Activated T-cell treated with anti-CD3 and anti-CD28 coated beads, Interleukin-2, amount 50 U/mL, for 72 hours (primary cell): Measurements from ENCODE around the gene NEK6. TPM values are rescaled to one million over a fixed set of nuclear protein-coding genes. Genes with fewer than 3 reads are reported as not detected.

Source experiments
- ATAC-seq, 2 donors: fragments of 150-1000 bp; cut with Tn5 transposase; replicated peaks in 1 of 2; 2 replicates each; pipeline ENCODE4 v1.10.0; 2021; ENCODE audit warnings: moderate library complexity in 2 of 2, mild to moderate bottlenecking in 1 of 2
- DNase-seq, 2 donors: peaks; one replicate each; pipeline ENCODE4 v3.0.0; 2021 to 2022; ENCODE audit warnings: mixed read lengths in 1 of 2
- H3K27ac Mint-ChIP-seq: one replicate; pipeline ENCODE4 v1.8.0; 2022; ENCODE audit warnings: mild to moderate bottlenecking, moderate library complexity, mixed read lengths
- H3K27me3 Mint-ChIP-seq: one replicate; pipeline ENCODE4 v1.8.0; 2022; ENCODE audit warnings: low read depth, mixed read lengths
- H3K36me3 Mint-ChIP-seq, 2 donors: one replicate each; pipeline ENCODE4 v1.8.0; 2022; ENCODE audit warnings: mixed read lengths in 2 of 2, mild to moderate bottlenecking in 1 of 2; ENCODE audit not compliant: insufficient read depth in 2 of 2
- H3K4me1 Mint-ChIP-seq: one replicate; pipeline ENCODE4 v1.8.0; 2022; ENCODE audit warnings: low read depth, mixed read lengths
- H3K4me3 Mint-ChIP-seq, 2 donors: one replicate each; pipeline ENCODE4 v1.8.0; 2022; ENCODE audit warnings: mild to moderate bottlenecking in 2 of 2, mixed read lengths in 2 of 2, moderate library complexity in 2 of 2
- H3K9me3 Mint-ChIP-seq, 2 donors: one replicate each; pipeline ENCODE4 v1.8.0; 2022; ENCODE audit warnings: mixed read lengths in 2 of 2
- total RNA-seq, 2 donors: library from RNA; stranded (reverse); gene quantifications; one replicate each; pipeline ENCODE4 v1.2.3, GENCODE V29; 2022

NEK6 gene
- total RNA-seq, 2 donors from 2014 or later: 8.1 to 8.5 TPM

GRCh38 chr9:124346347-124347163 is 88.8 kb downstream of the NEK6 start:
- H3K9me3 Mint-ChIP-seq: no peaks in the 10 kb centered on the region
- no peak overlapping the region for H3K4me3 Mint-ChIP-seq
- no peak overlapping the region for H3K27ac Mint-ChIP-seq

GRCh38 chr9:124347206-124347967 is 89.6 kb downstream of the NEK6 start:
- no peaks in the 10 kb centered on the region for H3K4me1 Mint-ChIP-seq
- no peaks in the 10 kb centered on the region for H3K27me3 Mint-ChIP-seq
- peaks cover 0 to 2% of the 10 kb centered on the region in 2 donors for H3K36me3 Mint-ChIP-seq
- no peak for DNase-seq
- no peak overlapping the region for H3K27ac Mint-ChIP-seq
- no peaks in the 10 kb centered on the region for H3K9me3 Mint-ChIP-seq
- no peak for ATAC-seq
- no peak overlapping the region for H3K4me3 Mint-ChIP-seq

More at GRCh38 chr9:124346347-124347163, 88.8 kb downstream of the NEK6 start:
- H3K36me3 Mint-ChIP-seq: peaks cover 0 to 2% of the 10 kb centered on the region in 2 donors
- no peak for DNase-seq
- no peak for ATAC-seq
- H3K27me3 Mint-ChIP-seq: no peaks in the 10 kb centered on the region
- no peaks in the 10 kb centered on the region for H3K4me1 Mint-ChIP-seq

- ATAC-seq (no peak), DNase-seq (no peak)
- no peaks in the 10 kb centered on the region for H3K27me3 Mint-ChIP-seq
- peaks cover 0 to 6% of the 10 kb centered on the region in 2 donors for H3K36me3 Mint-ChIP-seq
- no peaks in the 10 kb centered on the region for H3K4me1 Mint-ChIP-seq
- H3K27ac Mint-ChIP-seq: no peak overlapping the region
- no peak overlapping the region for H3K4me3 Mint-ChIP-seq
- no peaks in the 10 kb centered on the region for H3K9me3 Mint-ChIP-seq
Observed at GRCh38 chr9:124347968-124348358, 90.2 kb downstream of the NEK6 start.

GRCh38 chr9:124348363-124348762 is 90.6 kb downstream of the NEK6 start:
- Mint-ChIP-seq H3K36me3 (peaks cover 0 to 6% of the 10 kb centered on the region in 2 donors), H3K4me3 (no peak overlapping the region), H3K27me3 (no peaks in the 10 kb centered on the region), H3K9me3 (no peaks in the 10 kb centered on the region), H3K4me1 (no peaks in the 10 kb centered on the region), H3K27ac (no peak overlapping the region)
- ATAC-seq: no peak
- no peak for DNase-seq

GRCh38 chr9:124348831-124349230 is 91.1 kb downstream of the NEK6 start:
- ATAC-seq (no peak), DNase-seq (no peak)
- Mint-ChIP-seq H3K36me3 (peaks cover 0 to 6% of the 10 kb centered on the region in 2 donors), H3K27ac (no peak overlapping the region), H3K4me3 (no peak overlapping the region), H3K4me1 (no peaks in the 10 kb centered on the region), H3K9me3 (no peaks in the 10 kb centered on the region), H3K27me3 (no peaks in the 10 kb centered on the region)

- H3K4me3 Mint-ChIP-seq: no peak overlapping the region
- peaks cover 0 to 6% of the 10 kb centered on the region in 2 donors for H3K36me3 Mint-ChIP-seq
- no peaks in the 10 kb centered on the region for H3K9me3 Mint-ChIP-seq
- H3K4me1 Mint-ChIP-seq: no peaks in the 10 kb centered on the region
- ATAC-seq (no peak), DNase-seq (no peak)
- no peak overlapping the region for H3K27ac Mint-ChIP-seq
- no peaks in the 10 kb centered on the region for H3K27me3 Mint-ChIP-seq
Observed at GRCh38 chr9:124349267-124349666, 91.5 kb downstream of the NEK6 start.

- Mint-ChIP-seq H3K36me3 (peaks cover 0 to 6% of the 10 kb centered on the region in 2 donors), H3K27ac (no peak overlapping the region), H3K4me3 (no peak overlapping the region), H3K27me3 (no peaks in the 10 kb centered on the region), H3K4me1 (no peaks in the 10 kb centered on the region), H3K9me3 (no peaks in the 10 kb centered on the region)
- DNase-seq: no peak
- ATAC-seq: no peak
Observed at GRCh38 chr9:124349675-124350493, 92.1 kb downstream of the NEK6 start.

GRCh38 chr9:124350494-124351263 is 92.9 kb downstream of the NEK6 start:
- Mint-ChIP-seq H3K36me3 (peaks cover 0 to 6% of the 10 kb centered on the region in 2 donors), H3K4me1 (no peaks in the 10 kb centered on the region), H3K27me3 (no peaks in the 10 kb centered on the region), H3K4me3 (no peak overlapping the region), H3K27ac (no peak overlapping the region), H3K9me3 (no peaks in the 10 kb centered on the region)
- DNase-seq: no peak
- no peak for ATAC-seq

GRCh38 chr9:124351672-124352468 is 94.1 kb downstream of the NEK6 start:
- H3K27me3 Mint-ChIP-seq: no peaks in the 10 kb centered on the region
- no peak overlapping the region for H3K27ac Mint-ChIP-seq
- DNase-seq (no peak), ATAC-seq (no peak)
- H3K36me3 Mint-ChIP-seq: peaks cover 0 to 6% of the 10 kb centered on the region in 2 donors
- no peak overlapping the region for H3K4me3 Mint-ChIP-seq
- no peaks in the 10 kb centered on the region for H3K9me3 Mint-ChIP-seq
- H3K4me1 Mint-ChIP-seq: no peaks in the 10 kb centered on the region

- no peak for ATAC-seq
- no peak for DNase-seq
- Mint-ChIP-seq H3K9me3 (no peaks in the 10 kb centered on the region), H3K36me3 (peaks cover 0 to 6% of the 10 kb centered on the region in 2 donors), H3K4me1 (peaks cover 5% of the 10 kb centered on the region), H3K27ac (no peak overlapping the region), H3K4me3 (no peak overlapping the region), H3K27me3 (no peaks in the 10 kb centered on the region)
Observed at GRCh38 chr9:124352616-124353015, 94.9 kb downstream of the NEK6 start.

GRCh38 chr9:124353166-124353768 is 95.5 kb downstream of the NEK6 start:
- ATAC-seq: no peak
- H3K27ac Mint-ChIP-seq: no peak overlapping the region
- H3K9me3 Mint-ChIP-seq: no peaks in the 10 kb centered on the region
- H3K36me3 Mint-ChIP-seq: peaks cover 0 to 6% of the 10 kb centered on the region in 2 donors
- no peaks in the 10 kb centered on the region for H3K27me3 Mint-ChIP-seq
- H3K4me1 Mint-ChIP-seq: peaks cover 9% of the 10 kb centered on the region
- no peak overlapping the region for H3K4me3 Mint-ChIP-seq
- no peak for DNase-seq
